Measurements from ENCODE around the gene LRRC1. TPM values are rescaled to one million over a fixed set of nuclear protein-coding genes. Genes with fewer than 3 reads are reported as not detected.

The LRRC1 gene
- total and polyA plus RNA-seq, 3 experiments from 2014 or later: 1.6 to 2.5 (median 2.4) TPM

DNA sequence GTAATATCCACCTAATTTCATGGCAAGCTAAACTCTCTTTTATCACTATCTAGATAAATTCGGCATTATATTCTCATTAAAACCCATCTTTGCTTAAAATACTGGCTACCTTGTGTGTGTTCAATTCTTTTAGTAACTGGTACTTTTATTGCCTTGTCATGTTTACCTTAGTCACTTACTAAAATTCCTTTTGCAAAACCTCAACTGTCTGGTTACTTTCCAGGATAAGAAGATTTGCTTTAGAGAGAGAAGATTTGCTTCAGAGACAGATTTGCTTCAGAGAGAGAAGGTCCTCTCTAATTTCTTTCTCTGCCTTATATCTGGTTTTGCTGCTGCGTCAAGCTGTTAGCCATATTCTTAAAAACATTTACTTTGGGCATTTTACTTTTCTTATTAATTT, 164.9 kb downstream of the LRRC1 start:
- POLR2A ChIA-PET: no interaction called here

GRCh38 chr6:53960311-53960710, 165.5 kb downstream of the LRRC1 start:
- Histone ChIP-seq H3K9me3 (ENCODE audit: low read length) (no peaks in the 10 kb centered on the region), H3K27me3 (ENCODE audit: insufficient read depth, low read length, poor library complexity, severe bottlenecking) (no peaks in the 10 kb centered on the region), H3K4me3 (ENCODE audit: low read length) (no peak overlapping the region), H3K27ac (ENCODE audit: low read depth, low read length) (no peak overlapping the region), H3K36me3 (ENCODE audit: insufficient read depth, low read length) (no peaks in the 10 kb centered on the region), H3K4me1 (ENCODE audit: insufficient read depth, low read length) (no peaks in the 10 kb centered on the region)
- ChIA-PET CTCF (no interaction called here), POLR2A (no interaction called here)
- no peak for DNase-seq
- Mint-ChIP-seq H3K36me3 (no peaks in the 10 kb centered on the region), H3K27me3 (peaks cover 3 to 30% of the 10 kb centered on the region in 2 donors), H3K4me3 (no peak overlapping the region), H3K9me3 (peaks cover 0 to 4% (median 0%) of the 10 kb centered on the region in 5 donors), H3K4me1 (no peaks in the 10 kb centered on the region), H3K27ac (no peak overlapping the region)

More for the DNA sequence above, 164.9 kb downstream of the LRRC1 start:
- DNase-seq: no peak
- Histone ChIP-seq H3K27ac (ENCODE audit: low read depth, low read length) (no peak overlapping the region), H3K27me3 (ENCODE audit: insufficient read depth, low read length, poor library complexity, severe bottlenecking) (no peaks in the 10 kb centered on the region), H3K4me3 (ENCODE audit: low read length) (no peak overlapping the region), H3K9me3 (ENCODE audit: low read length) (no peaks in the 10 kb centered on the region), H3K36me3 (ENCODE audit: insufficient read depth, low read length) (no peaks in the 10 kb centered on the region), H3K4me1 (ENCODE audit: insufficient read depth, low read length) (no peaks in the 10 kb centered on the region)
- no peak overlapping the region for H3K27ac Mint-ChIP-seq
- no peak overlapping the region for H3K4me3 Mint-ChIP-seq
- CTCF ChIA-PET: no interaction called here
- H3K27me3 Mint-ChIP-seq: peaks cover 3 to 30% of the 10 kb centered on the region in 2 donors
- H3K4me1 Mint-ChIP-seq: no peaks in the 10 kb centered on the region
- H3K9me3 Mint-ChIP-seq: no peaks in the 10 kb centered on the region
- no peaks in the 10 kb centered on the region for H3K36me3 Mint-ChIP-seq

- Histone ChIP-seq H3K9me3 (ENCODE audit: low read length) (no peaks in the 10 kb centered on the region), H3K4me3 (ENCODE audit: low read length) (no peak overlapping the region), H3K4me1 (ENCODE audit: insufficient read depth, low read length) (no peaks in the 10 kb centered on the region), H3K27ac (ENCODE audit: low read depth, low read length) (no peak overlapping the region), H3K36me3 (ENCODE audit: insufficient read depth, low read length) (no peaks in the 10 kb centered on the region), H3K27me3 (ENCODE audit: insufficient read depth, low read length, poor library complexity, severe bottlenecking) (no peaks in the 10 kb centered on the region)
- POLR2A ChIA-PET: no interaction called here
- Mint-ChIP-seq H3K27me3 (peaks cover 3 to 30% of the 10 kb centered on the region in 2 donors), H3K27ac (no peak overlapping the region), H3K4me1 (no peaks in the 10 kb centered on the region), H3K36me3 (no peaks in the 10 kb centered on the region), H3K4me3 (no peak overlapping the region), H3K9me3 (peaks cover 0 to 4% (median 0%) of the 10 kb centered on the region in 5 donors)
- CTCF ChIA-PET: no interaction called here
- no peak for DNase-seq
These were observed 167.0 kb downstream of the LRRC1 start for GRCh38 chr6:53961679-53962370.

DNA sequence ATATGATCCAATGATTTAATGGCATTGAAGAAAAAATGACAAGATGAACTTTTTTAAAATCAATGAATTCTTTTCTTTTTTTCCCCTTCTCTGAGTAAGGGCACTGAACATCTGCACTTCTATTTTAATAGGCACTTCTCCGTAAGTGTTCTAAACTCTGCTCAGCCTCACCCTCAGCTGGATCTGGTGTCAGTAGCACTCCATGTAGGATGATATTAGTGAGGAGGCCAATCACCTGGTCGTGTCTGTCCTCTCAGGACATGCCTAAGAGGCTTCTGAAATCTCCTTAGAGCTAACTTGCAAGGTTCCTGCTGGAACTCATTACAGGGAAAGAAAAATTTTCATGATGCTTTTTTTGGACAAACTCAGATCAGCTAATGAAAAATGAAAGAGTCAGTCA, 167.8 kb downstream of the LRRC1 start:
- peaks cover 3 to 27% of the 10 kb centered on the region in 2 donors for H3K27me3 Mint-ChIP-seq
- no peak overlapping the region for H3K27ac Mint-ChIP-seq
- no peaks in the 10 kb centered on the region for H3K36me3 Mint-ChIP-seq
- no peaks in the 10 kb centered on the region for H3K4me1 Mint-ChIP-seq
- H3K4me3 Mint-ChIP-seq: no peak overlapping the region
- no peaks in the 10 kb centered on the region for H3K9me3 ChIP-seq (ENCODE audit: low read length)
- DNase-seq: no peak
- no peak overlapping the region for H3K4me3 ChIP-seq (ENCODE audit: low read length)
- H3K27ac ChIP-seq (ENCODE audit: low read depth, low read length): no peak overlapping the region
- no peaks in the 10 kb centered on the region for H3K36me3 ChIP-seq (ENCODE audit: insufficient read depth, low read length)
- H3K9me3 Mint-ChIP-seq: peaks cover 0 to 4% (median 0%) of the 10 kb centered on the region in 5 donors
- POLR2A ChIA-PET: no interaction called here
- no peaks in the 10 kb centered on the region for H3K4me1 ChIP-seq (ENCODE audit: insufficient read depth, low read length)
- no peaks in the 10 kb centered on the region for H3K27me3 ChIP-seq (ENCODE audit: insufficient read depth, low read length, poor library complexity, severe bottlenecking)
- CTCF ChIA-PET: no interaction called here

DNA sequence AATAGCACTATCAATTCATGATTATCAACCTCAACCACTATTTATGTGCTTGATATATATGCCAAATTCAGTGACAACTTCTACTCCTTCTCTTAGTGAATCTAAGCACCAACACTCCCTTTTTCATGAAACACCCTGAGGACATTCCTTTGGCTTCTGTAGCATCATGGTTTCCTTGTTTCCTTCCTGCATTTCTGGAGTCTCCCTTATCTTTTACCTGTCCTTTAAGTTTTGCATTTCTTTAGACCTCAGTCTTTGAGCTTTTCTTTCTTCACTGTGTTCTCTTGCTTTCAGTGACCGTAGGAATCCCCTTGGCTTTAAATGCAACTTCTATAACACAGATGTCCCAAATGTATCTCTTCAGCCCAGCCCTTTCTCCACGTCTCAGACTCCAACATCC, 172.6 kb downstream of the LRRC1 start:
- no peaks in the 10 kb centered on the region for H3K4me1 Mint-ChIP-seq
- H3K4me3 ChIP-seq (ENCODE audit: low read length): no peak overlapping the region
- H3K9me3 Mint-ChIP-seq: peaks cover 0 to 4% (median 0%) of the 10 kb centered on the region in 5 donors
- no peaks in the 10 kb centered on the region for H3K36me3 ChIP-seq (ENCODE audit: insufficient read depth, low read length)
- no peak overlapping the region for H3K27ac Mint-ChIP-seq
- no peak for DNase-seq
- H3K36me3 Mint-ChIP-seq: no peaks in the 10 kb centered on the region
- H3K27ac ChIP-seq (ENCODE audit: low read depth, low read length): no peak overlapping the region
- no peaks in the 10 kb centered on the region for H3K4me1 ChIP-seq (ENCODE audit: insufficient read depth, low read length)
- CTCF ChIA-PET: no interaction called here
- H3K27me3 Mint-ChIP-seq: peaks cover 3 to 17% of the 10 kb centered on the region in 2 donors
- POLR2A ChIA-PET: no interaction called here
- no peaks in the 10 kb centered on the region for H3K27me3 ChIP-seq (ENCODE audit: insufficient read depth, low read length, poor library complexity, severe bottlenecking)
- no peak overlapping the region for H3K4me3 Mint-ChIP-seq
- no peaks in the 10 kb centered on the region for H3K9me3 ChIP-seq (ENCODE audit: low read length)

Other genes with a start within 250 kb of the LRRC1 start
- gene GCLC, start 249.9 kb upstream of the LRRC1 start, total RNA-seq: 10 to 100 TPM; 33.3 to 37.1 TPM
- 18.5 TPM for gene GCLC, start 249.9 kb upstream of the LRRC1 start, polyA plus RNA-seq
- under 1 TPM; 0.16 to 0.26 TPM for gene KLHL31, start 129.2 kb upstream of the LRRC1 start, total RNA-seq
- gene KLHL31, start 129.2 kb upstream of the LRRC1 start, polyA plus RNA-seq: not detected

All from CD8-positive, alpha-beta memory T cell (primary cell).